K562 (cell line): ENCODE data around the gene SP2. TPM values are rescaled to one million over a fixed set of nuclear protein-coding genes. Genes with fewer than 3 reads are reported as not detected.

ENCODE experiments used
- ATAC-seq: fragments of 200-7000 bp; cut with Tn5 transposase; 3 replicates; pipeline ENCODE4 v1.9.1; 2020; ENCODE audit warnings: moderate library complexity
- BruUV-seq: library from RNA; stranded (reverse); fragments of 400-500 nt; replicated peaks from 2 replicates; lab custom pipeline; 2021; lab: Mats Ljungman, UMichigan
- CTCF ChIA-PET: fragments of 300-600 bp; formaldehyde crosslinking; extraction: SDS; loops from one replicate; lab custom pipeline; 2021; ENCODE audit warnings: low intra/inter-chr PET ratio; lab: Yijun Ruan, JAX
- POLR2A ChIA-PET: fragments of 300-600, 350-650 bp; sonication (Branson Sonifier 250); formaldehyde crosslinking; extraction: SDS; loops from one replicate; lab custom pipeline; 2021; ENCODE audit warnings: antibody characterized with exemption, inconsistent platforms; lab: Yijun Ruan, JAX
- DNase-seq, 4 experiments: peaks; one replicate each; pipeline versions ENCODE4 v3.0.0 to v3.0.0-alpha.2; 2011 to 2018; ENCODE audit warnings: low spot score in 3 of 4, mixed read lengths in 3 of 4; ENCODE audit errors: extremely low read depth in 1 of 4
- FAIRE-seq: peaks from 2 replicates; lab custom pipeline; 2011; peaks lifted over from hg19 to GRCh38; lab: Jason Lieb, UNC
- H2AFZ ChIP-seq: 2 replicates; pipeline ENCODE4 v1.6.0; 2011; ENCODE audit warnings: low read depth, low read length, control low read depth, inconsistent platforms
- H3K27ac ChIP-seq: fragments of 200-600 bp; 3 replicates; pipeline ENCODE4 v1.8.0; 2011; ENCODE audit warnings: low read depth, mild to moderate bottlenecking, control low read depth, inconsistent platforms, low read length, moderate library complexity, mixed read lengths; ENCODE audit errors: extremely low read depth
- H3K27me3 ChIP-seq, 2 experiments: fragments of 300-600 bp in 1 of 2; 2 replicates in 1 of 2; 3 replicates in 1 of 2; pipeline versions ENCODE4 v1.6.0 to v1.8.0; 2011; ENCODE audit warnings: inconsistent platforms in 2 of 2, low read length in 2 of 2, mild to moderate bottlenecking in 1 of 2, mixed read lengths in 1 of 2, moderate library complexity in 1 of 2; ENCODE audit not compliant: control insufficient read depth in 2 of 2, insufficient read depth in 2 of 2
- H3K36me3 ChIP-seq: fragments of 300-600 bp; 3 replicates; pipeline ENCODE4 v1.8.0; 2011; ENCODE audit warnings: mild to moderate bottlenecking, low read length, inconsistent platforms; ENCODE audit not compliant: control insufficient read depth, insufficient read depth
- H3K4me1 ChIP-seq, 2 experiments: fragments of 200-600 bp in 1 of 2; replicated peaks in 1 of 2; 2 replicates in 1 of 2; 3 replicates in 1 of 2; pipeline versions ENCODE4 v1.5.1 to v1.8.0; 2011; ENCODE audit warnings: inconsistent platforms in 2 of 2, low read length in 2 of 2, mild to moderate bottlenecking in 1 of 2, mixed read lengths in 1 of 2, moderate library complexity in 1 of 2; ENCODE audit not compliant: control insufficient read depth in 2 of 2, insufficient read depth in 2 of 2
- H3K4me2 ChIP-seq: 2 replicates; pipeline ENCODE4 v1.6.1; 2011; ENCODE audit warnings: low read length, control low read depth, inconsistent platforms, mixed read lengths; ENCODE audit not compliant: insufficient read depth
- H3K4me3 ChIP-seq: fragments of 200-600 bp; sonication (generic), shearing (Covaris generic); 2 replicates; pipeline ENCODE4 v1.5.1; 2016; ENCODE audit warnings: control low read depth, inconsistent platforms
- H3K79me2 ChIP-seq: fragments of 200-600 bp; 3 replicates; pipeline ENCODE4 v1.8.0; 2011; ENCODE audit warnings: low read length, inconsistent platforms; ENCODE audit not compliant: control insufficient read depth, insufficient read depth
- H3K9ac ChIP-seq, 2 experiments: 2 replicates each; pipeline versions ENCODE4 v1.6.0 to v1.6.1; 2011; ENCODE audit warnings: low read depth in 2 of 2, low read length in 2 of 2, control low read depth in 1 of 2, inconsistent platforms in 1 of 2, mild to moderate bottlenecking in 1 of 2, mixed read lengths in 1 of 2; ENCODE audit not compliant: insufficient read depth in 1 of 2
- H3K9me1 ChIP-seq: one replicate; pipeline ENCODE4 v1.6.0; 2011; ENCODE audit warnings: inconsistent platforms, mild to moderate bottlenecking, low read length, moderate library complexity; ENCODE audit not compliant: control insufficient read depth, insufficient read depth
- H3K9me3 ChIP-seq: replicated peaks from 2 replicates; pipeline ENCODE4 v1.5.1; 2011; ENCODE audit warnings: low read depth, low read length, inconsistent platforms; ENCODE audit not compliant: control insufficient read depth, insufficient read depth
- H4K20me1 ChIP-seq: replicated peaks from 2 replicates; pipeline ENCODE4 v1.6.1; 2011; ENCODE audit warnings: low read length, inconsistent platforms, mixed read lengths; ENCODE audit not compliant: control insufficient read depth, insufficient read depth
- GTF2F1 ChIP-seq: IDR thresholded peaks from 2 replicates; pipeline ENCODE4 v1.6.1; 2011; ENCODE audit warnings: low read depth, low read length, improper control_type of control experiment
- HDAC8 ChIP-seq: fragments of 450-650 bp; IDR thresholded peaks from 2 replicates; pipeline ENCODE4 v1.6.1; 2016; ENCODE audit warnings: mild to moderate bottlenecking, missing genetic modification characterization, moderate library complexity, missing compliant biosample characterization
- MNT ChIP-seq, 2 experiments: fragments of 450-650 bp; conservative IDR thresholded peaks; 2 replicates each; pipeline ENCODE4 v1.6.1; 2017; ENCODE audit warnings: mild to moderate bottlenecking in 2 of 2, moderate library complexity in 2 of 2
- NFXL1 ChIP-seq: fragments of 450-650 bp; formaldehyde crosslinking; IDR thresholded peaks from 2 replicates; pipeline ENCODE4 v1.4.0; 2021; ENCODE audit warnings: mild to moderate bottlenecking
- STAT5A ChIP-seq: IDR thresholded peaks from 2 replicates; pipeline ENCODE4 v1.6.1; 2012; ENCODE audit warnings: low read length, inconsistent platforms, borderline replicate concordance
- TAL1 ChIP-seq: fragments of 450-650 bp; IDR thresholded peaks from 2 replicates; pipeline ENCODE4 v1.6.1; 2016; ENCODE audit warnings: mild to moderate bottlenecking
- ZFP36 ChIP-seq: fragments of 150-350 bp; IDR thresholded peaks from 2 replicates; pipeline ENCODE4 v1.6.1; 2018; ENCODE audit warnings: low read length, low read depth; ENCODE audit not compliant: partially characterized antibody
- ZNF561 ChIP-seq: fragments of 450-650 bp; formaldehyde crosslinking; conservative IDR thresholded peaks from 2 replicates; pipeline ENCODE4 v1.4.0; 2020; ENCODE audit warnings: mild to moderate bottlenecking, moderate library complexity
- WGBS: fragments of 100-300 bp; shearing (Covaris generic); methylation state at CpG from one replicate; pipeline ENCODE4 v1.1.6; 2016; ENCODE audit warnings: low coverage, mixed read lengths; ENCODE audit not compliant: insufficient coverage; ENCODE audit errors: missing lambda C conversion rate; 5-methylcytosine and 5-hydroxymethylcytosine counted together
- in situ Hi-C: fragments of 300-500 bp; cut with MboI; formaldehyde crosslinking; loops from 4 replicates; pipeline ENCODE4 v1.15.0; 2018; ENCODE audit warnings: inconsistent platforms, mixed read lengths
- intact Hi-C: fragments of 100-400 bp; cut with micrococcal nuclease; formaldehyde crosslinking; loops from 2 replicates; pipeline ENCODE4 v1.14.2; 2022
- polyA plus RNA-seq, 8 experiments: library from polyadenylated mRNA; depleted of rRNA in 4 of 8; stranded (reverse) in 5 of 8; unstranded in 3 of 8; fragments of >200 nt; fragmentation: Nextera tagmentation in 2 of 8; fragmentation: Illumina TruSeq in 1 of 8; extraction: Ambion mirVana in 2 of 8; extraction: Trizol in 1 of 8; gene quantifications; 2 replicates each; pipeline versions ENCODE4 v1.2.1 to v1.2.3, GENCODE V29; 2011 to 2014; ENCODE audit warnings: inconsistent platforms in 1 of 8, missing spikeins in 1 of 8
- total RNA-seq, 7 experiments: library from RNA; depleted of rRNA in 6 of 7; stranded (reverse); fragments of >200 nt in 6 of 7; fragmentation: Illumina TruSeq in 2 of 7; extraction: Trizol in 2 of 7; gene quantifications; 2 replicates each; pipeline versions ENCODE4 v1.2.1 to v1.2.3, GENCODE V29; 2011 to 2021; ENCODE audit warnings: low replicate concordance in 1 of 7
- TF ChIP-seq, protein P1 (sequence below), 2 experiments: fragments of 450-650 bp in 1 of 2; sonication (generic) in 1 of 2; formaldehyde crosslinking in 1 of 2; IDR thresholded peaks; 2 replicates each; pipeline versions ENCODE4 v1.7.1 to v1.9.0; 2016 to 2022; ENCODE audit warnings: inconsistent platforms in 1 of 2, mild to moderate bottlenecking in 1 of 2, missing genetic modification reagents in 1 of 2

Gene SP2
- total and polyA plus RNA-seq, 9 of the 15 experiments (the other 6 are each of a cell fraction or from before 2014, with no cell fraction given): 0.77 to 22.3 (median 2.3) TPM

GRCh38 chr17:47850692-47851573, 45.1 kb upstream of the SP2 start, which contains the start of gene SP6:
Gene SP6 (minus strand): TSS chr17:47851163. CDS start chr17:47848429, 2,734 bp downstream.
- H3K27ac ChIP-seq: peak within 1 kb of the TSS; percentile 65
- peak within 1 kb of the TSS; percentile 79 for H2AFZ ChIP-seq
- peak within 1 kb of the TSS; percentile 43 for H3K4me3 ChIP-seq
- no peaks in the 10 kb centered on the region for H3K9me3 ChIP-seq
- intact Hi-C loops (no loop called here), in situ Hi-C loops (no loop called here)
- ATAC-seq: peak; percentile 94
- H3K9ac ChIP-seq: peak within 1 kb of the TSS; percentile 68 to 92
- H3K36me3 ChIP-seq: no peaks in the 10 kb centered on the region; the same call in 2 of the 3 replicates
- no peaks in the 10 kb centered on the region for H3K9me1 ChIP-seq
- 4% methylated on average over 44 of the region's 71 CpGs for WGBS
- peak; percentile 77 for FAIRE-seq
- H4K20me1 ChIP-seq: no peaks in the 10 kb centered on the region
- peaks cover 33 to 45% of the 10 kb centered on the region in 2 experiments; a peak in 4 of 5 replicates for H3K4me1 ChIP-seq
- peaks cover 0 to 2% of the 10 kb centered on the region in 2 experiments; a peak in 1 of 5 replicates for H3K27me3 ChIP-seq
- BruUV-seq: TSS peak; percentile 53
- peaks cover 18% of the 10 kb centered on the region for H3K79me2 ChIP-seq
- DNase-seq: peak; percentile 89 to 93 (median 92)
- peak within 1 kb of the TSS; percentile 86 for H3K4me2 ChIP-seq
- ChIA-PET POLR2A (interaction anchor here (0.6 to 2.2 kb wide), 9 partner anchors 9 to 132 kb away, joined by 3 to 10 read pairs (median 3); partner anchors contain the start of gene SP2), CTCF (interaction anchor here (1.6 kb wide), 1 partner anchor 39 kb away, joined by 11 read pairs; no protein-coding TSS in a partner anchor)
- no peak for TF ChIP-seq STAT5A
- TF ChIP-seq GTF2F1: 0 out of 2 replicates have a peak, but pooled peaks have one; percentile 25
- no peak for TF ChIP-seq NFXL1 (CRISPR knock-in tag)
- peak in 1 of 2 experiments; percentile 51; a peak in 2 of 4 replicates for TF ChIP-seq MNT (conservative IDR thresholded peaks at IDR 0.05)
- TF ChIP-seq, protein P1, sequence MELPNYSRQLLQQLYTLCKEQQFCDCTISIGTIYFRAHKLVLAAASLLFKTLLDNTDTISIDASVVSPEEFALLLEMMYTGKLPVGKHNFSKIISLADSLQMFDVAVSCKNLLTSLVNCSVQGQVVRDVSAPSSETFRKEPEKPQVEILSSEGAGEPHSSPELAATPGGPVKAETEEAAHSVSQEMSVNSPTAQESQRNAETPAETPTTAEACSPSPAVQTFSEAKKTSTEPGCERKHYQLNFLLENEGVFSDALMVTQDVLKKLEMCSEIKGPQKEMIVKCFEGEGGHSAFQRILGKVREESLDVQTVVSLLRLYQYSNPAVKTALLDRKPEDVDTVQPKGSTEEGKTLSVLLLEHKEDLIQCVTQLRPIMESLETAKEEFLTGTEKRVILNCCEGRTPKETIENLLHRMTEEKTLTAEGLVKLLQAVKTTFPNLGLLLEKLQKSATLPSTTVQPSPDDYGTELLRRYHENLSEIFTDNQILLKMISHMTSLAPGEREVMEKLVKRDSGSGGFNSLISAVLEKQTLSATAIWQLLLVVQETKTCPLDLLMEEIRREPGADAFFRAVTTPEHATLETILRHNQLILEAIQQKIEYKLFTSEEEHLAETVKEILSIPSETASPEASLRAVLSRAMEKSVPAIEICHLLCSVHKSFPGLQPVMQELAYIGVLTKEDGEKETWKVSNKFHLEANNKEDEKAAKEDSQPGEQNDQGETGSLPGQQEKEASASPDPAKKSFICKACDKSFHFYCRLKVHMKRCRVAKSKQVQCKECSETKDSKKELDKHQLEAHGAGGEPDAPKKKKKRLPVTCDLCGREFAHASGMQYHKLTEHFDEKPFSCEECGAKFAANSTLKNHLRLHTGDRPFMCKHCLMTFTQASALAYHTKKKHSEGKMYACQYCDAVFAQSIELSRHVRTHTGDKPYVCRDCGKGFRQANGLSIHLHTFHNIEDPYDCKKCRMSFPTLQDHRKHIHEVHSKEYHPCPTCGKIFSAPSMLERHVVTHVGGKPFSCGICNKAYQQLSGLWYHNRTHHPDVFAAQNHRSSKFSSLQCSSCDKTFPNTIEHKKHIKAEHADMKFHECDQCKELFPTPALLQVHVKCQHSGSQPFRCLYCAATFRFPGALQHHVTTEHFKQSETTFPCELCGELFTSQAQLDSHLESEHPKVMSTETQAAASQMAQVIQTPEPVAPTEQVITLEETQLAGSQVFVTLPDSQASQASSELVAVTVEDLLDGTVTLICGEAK (IDR thresholded peaks at IDR 0.05): peak; percentile 58; the same call in 1 of the 2 replicates
- TF ChIP-seq, protein P1 (CRISPR knock-in tag; IDR thresholded peaks at IDR 0.05): no peak
- no peak for TF ChIP-seq HDAC8
- no peak for TF ChIP-seq TAL1
- TF ChIP-seq ZNF561 (CRISPR knock-in tag): no peak
- TF ChIP-seq ZFP36: no peak
